Measurements from ENCODE around the gene RAD51AP2. TPM values are rescaled to one million over a fixed set of nuclear protein-coding genes. Genes with fewer than 3 reads are reported as not detected.

The RAD51AP2 gene
- total RNA-seq, 2 donors from 2014 or later: not detected

DNA sequence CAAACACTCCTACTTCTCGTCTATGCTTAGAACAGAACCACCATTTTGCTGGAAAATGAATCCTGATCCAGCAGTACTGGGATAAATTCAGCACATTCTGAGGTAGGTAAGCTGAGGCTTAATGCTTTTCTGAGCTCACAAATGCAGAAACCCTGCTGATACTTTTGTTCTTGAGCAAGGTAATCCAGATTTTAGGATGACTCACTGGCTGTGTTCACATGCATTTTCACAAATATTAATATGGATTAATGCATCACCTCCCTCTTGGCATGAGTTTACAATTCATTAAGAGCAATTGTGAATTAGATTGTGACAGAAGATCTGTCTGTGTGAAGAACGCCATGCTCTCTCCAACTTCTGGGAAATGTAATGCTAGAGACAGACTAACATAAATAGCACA lies 42.2 kb downstream of the RAD51AP2 start:
- no peak for DNase-seq
- Mint-ChIP-seq H3K4me1 (ENCODE audit: low read depth) (no peaks in the 10 kb centered on the region), H3K36me3 (ENCODE audit: insufficient read depth in 2 of 2) (no peaks in the 10 kb centered on the region), H3K9me3 (peaks cover 2 to 5% of the 10 kb centered on the region in 2 donors), H3K27me3 (ENCODE audit: low read depth) (no peaks in the 10 kb centered on the region), H3K4me3 (no peak overlapping the region), H3K27ac (no peak overlapping the region)
- no peak for ATAC-seq (replicated peaks in 1 of 2)

DNA sequence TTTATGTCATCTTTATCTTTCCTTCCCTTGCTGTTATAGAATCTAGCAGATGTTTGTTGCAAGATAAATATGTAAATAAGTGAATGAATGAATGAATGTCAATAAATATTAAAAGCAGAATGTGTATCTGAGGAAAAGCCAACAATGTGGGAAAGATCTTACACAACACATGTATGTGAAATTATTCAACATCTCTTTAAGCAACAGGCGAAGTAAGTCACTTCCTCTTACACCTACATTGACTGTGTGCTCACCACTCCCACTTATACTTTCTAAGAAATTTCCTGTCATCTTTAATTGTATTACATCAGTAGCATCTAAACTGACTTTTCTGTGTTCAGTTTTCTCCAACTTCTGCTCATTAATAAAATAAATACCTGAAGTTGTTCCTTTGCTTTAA lies 43.0 kb downstream of the RAD51AP2 start:
- DNase-seq (no peak), ATAC-seq (replicated peaks in 1 of 2) (no peak)
- Mint-ChIP-seq H3K4me1 (ENCODE audit: low read depth) (no peaks in the 10 kb centered on the region), H3K27me3 (ENCODE audit: low read depth) (no peaks in the 10 kb centered on the region), H3K4me3 (no peak overlapping the region), H3K27ac (no peak overlapping the region), H3K9me3 (peaks cover 9 to 10% of the 10 kb centered on the region in 2 donors), H3K36me3 (ENCODE audit: insufficient read depth in 2 of 2) (peaks cover 3 to 5% of the 10 kb centered on the region in 2 donors)

DNA sequence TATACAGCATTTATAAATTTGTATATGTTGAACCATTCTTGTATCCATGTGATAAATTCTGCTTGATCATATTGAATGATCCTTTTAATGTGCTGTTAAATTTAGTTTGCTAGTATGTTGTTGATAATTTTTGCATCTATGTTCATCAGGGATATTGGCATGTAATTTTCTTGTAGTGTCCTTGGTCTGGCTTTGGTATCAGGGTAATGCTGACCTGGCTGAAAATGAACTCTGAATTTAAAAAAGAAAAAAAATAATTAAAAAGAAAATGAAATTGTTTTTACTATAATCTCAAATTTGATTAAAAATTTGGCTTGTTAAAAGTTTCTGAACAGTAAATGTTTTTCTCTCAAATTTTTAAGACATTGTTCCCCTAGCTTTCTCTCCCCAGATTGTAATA lies 46.3 kb downstream of the RAD51AP2 start:
- no peaks in the 10 kb centered on the region for H3K27me3 Mint-ChIP-seq (ENCODE audit: low read depth)

DNA sequence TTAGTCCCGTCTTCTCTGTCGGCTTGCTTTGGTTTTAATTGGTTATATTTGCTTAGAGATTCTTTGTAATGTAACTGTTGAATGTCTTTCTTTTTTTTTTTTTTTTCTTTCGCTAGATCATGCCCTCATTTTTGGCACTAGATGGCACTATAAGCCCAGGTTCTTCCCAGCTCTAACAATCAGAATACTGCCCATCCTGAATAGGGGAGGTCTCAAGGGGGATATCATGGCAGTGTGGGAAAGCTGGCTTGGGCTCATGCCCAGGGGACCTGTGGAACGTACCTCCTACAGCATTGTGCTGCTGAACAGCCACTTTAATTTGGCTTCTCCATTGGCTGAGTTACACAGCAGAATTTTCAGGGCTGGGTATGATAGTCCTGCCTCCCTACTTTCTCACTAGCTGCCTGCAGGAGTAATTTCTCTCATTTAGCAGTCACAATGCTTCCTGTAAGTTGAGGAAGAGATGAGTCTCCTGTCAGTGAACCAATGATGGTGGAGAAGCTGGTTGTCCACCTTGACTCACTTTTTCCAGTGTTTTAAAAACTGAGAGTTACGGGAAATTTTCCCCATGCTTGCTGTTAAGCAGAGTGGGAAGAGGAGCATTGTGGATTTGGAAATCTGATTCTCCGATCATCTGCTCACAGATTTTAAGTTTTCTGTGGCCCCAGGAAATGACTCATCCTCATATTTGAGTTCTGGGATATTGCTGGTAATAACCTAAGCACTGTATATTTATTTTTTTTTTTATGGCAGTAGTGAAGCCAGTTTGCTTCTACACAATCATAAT lies 47.2 kb downstream of the RAD51AP2 start:
- Mint-ChIP-seq H3K36me3 (ENCODE audit: insufficient read depth in 2 of 2) (peaks cover 3 to 6% of the 10 kb centered on the region in 2 donors), H3K4me3 (no peak overlapping the region), H3K4me1 (ENCODE audit: low read depth) (no peaks in the 10 kb centered on the region), H3K27ac (no peak overlapping the region), H3K9me3 (peaks cover 11 to 16% of the 10 kb centered on the region in 2 donors), H3K27me3 (ENCODE audit: low read depth) (no peaks in the 10 kb centered on the region)
- ATAC-seq (replicated peaks in 1 of 2) (no peak), DNase-seq (no peak)

More for the DNA sequence above, 46.3 kb downstream of the RAD51AP2 start:
- Mint-ChIP-seq H3K4me1 (ENCODE audit: low read depth) (no peaks in the 10 kb centered on the region), H3K27ac (no peak overlapping the region), H3K4me3 (no peak overlapping the region), H3K9me3 (peaks cover 10 to 15% of the 10 kb centered on the region in 2 donors), H3K36me3 (ENCODE audit: insufficient read depth in 2 of 2) (peaks cover 3 to 6% of the 10 kb centered on the region in 2 donors)
- DNase-seq: no peak
- no peak for ATAC-seq (replicated peaks in 1 of 2)

DNA sequence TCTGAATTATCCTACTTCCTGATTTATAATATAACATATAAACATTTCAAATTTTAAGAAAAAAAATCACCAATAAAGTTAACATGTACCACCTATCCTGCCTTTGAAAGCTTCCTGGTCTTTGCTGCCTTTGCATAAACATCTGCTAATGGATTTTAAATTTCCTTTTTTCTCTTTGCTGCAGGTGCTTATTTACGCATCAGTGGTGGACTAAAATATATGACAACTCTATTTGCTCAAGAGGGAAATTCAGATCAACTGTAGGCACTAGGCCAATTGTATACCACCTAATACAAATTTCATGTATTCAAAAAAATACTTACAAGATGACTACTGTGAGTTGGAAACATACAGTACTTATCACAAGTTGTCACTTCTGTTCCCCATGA lies 57.2 kb downstream of the RAD51AP2 start:
- H3K27me3 Mint-ChIP-seq (ENCODE audit: low read depth): no peaks in the 10 kb centered on the region
- no peaks in the 10 kb centered on the region for H3K36me3 Mint-ChIP-seq (ENCODE audit: insufficient read depth in 2 of 2)
- no peak overlapping the region for H3K4me3 Mint-ChIP-seq
- ATAC-seq (replicated peaks in 1 of 2) (no peak), DNase-seq (no peak)
- peaks cover 5 to 8% of the 10 kb centered on the region in 2 donors for H3K9me3 Mint-ChIP-seq
- H3K27ac Mint-ChIP-seq: no peak overlapping the region
- no peaks in the 10 kb centered on the region for H3K4me1 Mint-ChIP-seq (ENCODE audit: low read depth)

Other genes with a start within 250 kb of the RAD51AP2 start
- gene VSNL1, start 22.3 kb upstream of the RAD51AP2 start, total RNA-seq: not detected
- gene SMC6, start 235.4 kb upstream of the RAD51AP2 start, total RNA-seq: 10 to 100 TPM; 25.1 to 31.0 TPM
- gene GEN1, start 235.7 kb upstream of the RAD51AP2 start, total RNA-seq: 10 to 100 TPM; 33.1 to 35.2 TPM

All from activated T-cell treated with anti-CD3 and anti-CD28 coated beads, Interleukin-2, amount 50 U/mL, for 72 hours (primary cell).